Head of caudate nucleus (tissue), 42 donors: ENCODE measurements around the gene UNC80.
A peak's percentile ranks its signal among the peaks of the same experiment; 100 is the strongest.

Source experiments
- DNase-seq, 42 donors: peaks; one replicate each; pipeline versions ENCODE4 v3.0.0 to v3.0.0-alpha.2; 2020 to 2021; ENCODE audit warnings: mixed read lengths in 7 of 42
- intact Hi-C: fragments of 100-400 bp; cut with DNase I; formaldehyde crosslinking; loops from one replicate; pipeline ENCODE4 v1.15.0; 2022

Gene UNC80

DNA sequence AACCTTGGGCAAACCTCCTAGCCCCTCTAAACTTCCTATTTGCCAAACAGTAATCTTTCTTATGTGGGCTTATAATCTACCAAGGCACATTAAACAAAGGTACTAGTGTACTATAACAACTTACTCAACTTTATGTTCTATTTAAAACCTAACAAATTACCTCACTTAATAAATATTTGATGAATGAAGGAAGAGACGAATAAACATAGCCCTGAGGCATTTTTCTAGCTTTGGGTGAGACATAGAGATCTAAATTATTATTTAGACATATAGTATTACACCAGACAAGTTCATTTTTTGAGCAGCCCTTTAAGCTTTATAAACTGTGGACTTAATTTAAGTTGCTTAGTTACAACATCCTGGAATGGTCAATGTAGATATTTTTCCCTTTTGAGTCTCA, 104.6 kb downstream of the UNC80 start:
- intact Hi-C loops = no loop called here
- DNase-seq = no peak

DNA sequence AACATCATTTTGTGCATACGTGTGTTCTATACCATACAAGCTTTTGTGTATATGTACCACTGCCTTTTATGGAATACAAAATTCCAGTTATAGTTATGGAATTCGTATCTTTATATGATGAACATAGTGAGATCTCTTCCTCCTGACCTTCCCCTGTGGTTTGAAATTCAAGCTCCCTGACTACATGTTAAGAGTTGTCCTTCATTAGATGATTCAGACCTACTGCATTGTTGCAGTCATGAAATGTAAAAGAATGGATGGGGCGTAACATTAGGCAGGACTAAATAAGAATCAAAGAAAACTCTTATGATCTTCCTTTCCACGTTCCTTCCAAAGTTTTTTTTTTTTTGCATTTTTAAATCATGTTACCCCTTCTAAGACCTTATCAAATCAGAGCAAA, 107.1 kb downstream of the UNC80 start:
- no peak for DNase-seq
- intact Hi-C loops = no loop called here

DNA sequence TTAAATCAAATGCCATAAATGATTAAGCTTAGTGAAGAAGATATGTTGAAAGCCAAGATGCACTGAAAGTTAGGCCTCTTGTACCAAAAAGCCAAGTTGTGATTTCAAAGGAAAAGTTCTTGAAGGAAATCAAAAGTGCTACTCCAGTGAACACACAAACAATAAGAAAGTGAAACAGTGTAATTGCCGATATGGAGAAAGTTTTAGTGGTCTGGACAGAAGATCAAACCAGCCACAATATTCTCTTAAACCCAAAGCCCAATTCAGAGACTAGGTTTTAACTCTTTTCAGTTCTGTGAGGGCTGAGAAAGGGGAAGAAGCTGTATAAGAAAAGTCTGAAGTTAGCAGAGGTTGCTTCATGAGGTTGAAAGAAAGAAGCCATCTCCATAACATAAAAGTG, 129.0 kb downstream of the UNC80 start:
- intact Hi-C loops = no loop called here

GRCh38 chr2:209901172-209901571, 129.5 kb downstream of the UNC80 start:
- intact Hi-C loops = no loop called here
- no peak for DNase-seq

More for the DNA sequence above, 129.0 kb downstream of the UNC80 start:
- no peak for DNase-seq

- intact Hi-C loops = no loop called here
- DNase-seq = no peak
These were observed 134.1 kb downstream of the UNC80 start for GRCh38 chr2:209905691-209906090.

DNA sequence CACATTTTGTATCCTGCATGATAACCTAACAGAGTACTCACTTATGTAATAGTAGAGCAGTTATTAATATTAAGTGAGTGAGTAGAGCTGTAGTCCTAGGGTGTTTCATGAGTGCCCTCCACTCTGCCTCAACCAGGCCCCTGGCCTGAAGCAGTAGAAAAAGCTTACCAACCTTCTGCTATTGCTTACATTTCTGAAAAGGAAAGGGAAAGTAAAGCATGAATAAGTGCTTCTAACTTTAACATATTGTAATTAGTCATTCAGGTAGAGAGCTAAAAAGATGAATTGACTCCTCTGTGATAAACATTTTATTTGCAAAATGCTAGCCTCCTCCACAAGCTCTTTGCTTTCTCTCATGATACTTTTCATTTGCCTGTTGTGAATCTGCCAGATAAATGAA, 136.1 kb downstream of the UNC80 start:
- intact Hi-C loops = no loop called here
- no peak for DNase-seq

- intact Hi-C loops = no loop called here
- no peak for DNase-seq
These were observed 136.9 kb downstream of the UNC80 start for GRCh38 chr2:209908511-209908910.

DNA sequence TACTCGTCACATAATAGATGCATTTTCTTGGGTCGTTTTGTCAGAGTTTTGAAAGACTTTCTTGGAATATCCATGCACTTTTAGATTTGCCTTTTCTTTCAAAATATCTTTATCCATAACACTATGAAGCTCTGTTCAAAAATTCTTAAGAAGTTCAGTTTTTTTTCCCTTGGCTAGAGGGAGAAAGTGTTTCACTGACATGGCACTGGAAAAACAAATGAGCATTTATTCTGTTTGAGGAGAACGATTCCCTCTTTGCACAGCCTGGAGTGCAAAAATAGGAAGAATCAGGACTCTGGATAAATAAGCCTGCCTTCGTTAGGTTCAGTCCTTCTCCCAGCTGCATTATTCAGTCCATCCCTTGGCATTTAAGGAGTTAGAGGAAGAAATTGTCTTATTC, 139.9 kb downstream of the UNC80 start:
- intact Hi-C loops = no loop called here
- DNase-seq = no peak

DNA sequence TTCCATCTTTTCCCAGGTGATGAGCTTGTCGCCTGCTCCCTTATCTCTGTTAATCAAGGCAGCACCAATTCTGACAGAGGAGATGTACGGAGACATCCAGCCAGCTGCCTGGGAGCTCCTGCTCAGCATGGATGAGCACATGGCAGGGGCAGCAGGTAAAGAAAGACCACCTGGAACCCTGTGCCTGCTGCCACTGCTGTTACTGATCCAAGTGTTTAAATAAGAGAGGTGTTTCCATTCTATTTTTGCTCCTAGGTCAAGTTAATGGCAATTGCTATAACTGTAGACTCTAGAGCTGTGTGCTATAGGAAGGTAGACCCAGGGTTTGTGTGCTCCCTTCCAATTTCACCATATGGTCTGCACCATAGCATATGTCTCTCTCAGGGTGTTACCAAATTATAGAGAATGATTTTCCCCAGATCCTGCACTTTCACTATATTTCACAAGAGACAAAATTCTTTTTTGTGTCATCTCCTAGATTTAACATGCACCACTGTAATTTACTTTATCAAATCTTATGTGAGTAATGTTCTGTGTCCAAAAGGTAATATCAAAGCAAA, 142.2 kb downstream of the UNC80 start:
- intact Hi-C loops = no loop called here

DNA sequence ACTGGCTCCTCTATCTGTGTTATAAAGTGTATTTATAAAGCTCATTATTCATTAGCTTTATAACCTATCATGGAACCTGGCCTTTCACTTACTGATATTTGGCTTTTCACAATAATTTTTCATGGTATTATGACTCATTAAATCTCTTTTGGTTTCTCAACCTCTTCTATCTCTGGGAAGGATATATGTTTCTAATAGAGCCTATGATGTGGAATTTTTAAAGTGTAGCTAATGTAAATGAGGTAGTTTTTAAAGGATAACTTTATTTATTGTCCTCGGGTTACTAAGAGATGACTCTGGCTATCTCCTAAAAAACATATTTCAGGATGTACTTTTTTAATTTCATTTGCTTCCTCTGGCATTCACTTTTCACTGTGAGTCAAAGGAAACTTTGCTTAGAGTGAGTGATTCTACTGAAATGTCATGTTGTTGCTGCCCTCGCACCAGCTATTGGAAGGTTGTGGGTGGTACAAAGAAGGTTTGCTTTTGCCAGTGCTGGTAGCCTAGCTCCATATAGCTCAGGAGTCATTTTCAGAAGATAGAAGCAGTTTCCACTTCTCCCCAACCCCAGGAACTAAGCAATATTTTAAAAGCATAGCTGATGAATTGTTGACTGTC, 145.6 kb downstream of the UNC80 start:
- intact Hi-C loops = no loop called here
- peak in 27 of 42 donors; percentile 10 to 81 (median 39) for DNase-seq

More for the DNA sequence above, 142.2 kb downstream of the UNC80 start:
- no peak for DNase-seq

DNA sequence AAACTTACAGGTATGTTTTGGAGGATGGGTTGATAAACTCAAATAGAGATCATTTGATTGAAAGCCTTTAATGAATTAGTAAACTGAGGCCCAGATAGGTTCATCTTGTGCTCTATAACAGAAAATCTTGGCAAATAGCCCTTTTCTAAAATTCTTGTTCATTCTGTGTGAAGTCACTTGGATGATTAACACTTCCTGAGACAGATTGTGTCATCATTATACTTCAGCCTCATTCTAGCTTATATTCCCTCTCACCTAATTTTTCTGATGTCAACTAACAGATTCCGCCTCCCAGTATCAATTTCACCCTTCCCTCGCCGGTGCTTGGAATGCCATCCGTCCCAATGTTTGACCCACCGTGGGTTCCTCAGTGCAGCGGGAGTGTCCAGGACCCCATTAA, 146.6 kb downstream of the UNC80 start:
- intact Hi-C loops = no loop called here

DNA sequence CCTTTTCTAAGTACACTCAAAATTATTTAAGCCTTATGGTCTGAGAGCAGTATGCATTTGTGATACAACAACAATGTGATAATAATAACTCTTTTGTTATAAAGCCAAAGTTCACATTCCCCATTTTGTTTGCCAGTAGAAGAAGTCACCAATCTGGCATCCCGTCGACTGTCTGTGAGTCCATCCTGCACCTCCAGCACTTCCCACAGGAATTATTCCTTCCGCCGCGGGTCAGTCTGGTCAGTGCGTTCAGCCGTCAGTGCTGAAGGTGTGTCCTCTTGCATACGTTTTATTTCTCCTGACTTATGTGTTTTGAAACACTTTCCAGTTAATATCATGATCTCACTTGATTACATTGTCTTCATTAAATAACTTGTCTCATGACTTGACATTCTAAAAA, 150.5 kb downstream of the UNC80 start:
- DNase-seq = no peak
- intact Hi-C loops = no loop called here

More for the DNA sequence above, 146.6 kb downstream of the UNC80 start:
- no peak for DNase-seq

DNA sequence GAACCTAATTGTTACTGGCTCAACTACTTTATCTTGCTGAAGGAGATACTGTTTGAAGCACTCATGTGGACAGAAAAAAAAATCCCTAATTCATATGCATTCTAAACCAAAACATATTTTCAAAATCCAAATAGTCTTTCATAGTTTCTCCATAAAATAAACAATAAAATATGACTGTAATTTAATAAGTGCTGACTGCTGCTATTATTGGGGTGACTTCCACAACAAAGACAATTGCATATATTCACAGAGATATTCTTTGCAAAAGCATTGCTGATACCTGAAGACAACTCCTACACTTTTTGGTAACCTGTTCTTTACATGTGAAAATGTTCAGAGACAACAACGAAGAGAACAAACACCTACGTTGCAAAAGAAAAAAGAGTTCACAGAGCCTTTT, 157.7 kb downstream of the UNC80 start:
- no peak for DNase-seq
- intact Hi-C loops = no loop called here

DNA sequence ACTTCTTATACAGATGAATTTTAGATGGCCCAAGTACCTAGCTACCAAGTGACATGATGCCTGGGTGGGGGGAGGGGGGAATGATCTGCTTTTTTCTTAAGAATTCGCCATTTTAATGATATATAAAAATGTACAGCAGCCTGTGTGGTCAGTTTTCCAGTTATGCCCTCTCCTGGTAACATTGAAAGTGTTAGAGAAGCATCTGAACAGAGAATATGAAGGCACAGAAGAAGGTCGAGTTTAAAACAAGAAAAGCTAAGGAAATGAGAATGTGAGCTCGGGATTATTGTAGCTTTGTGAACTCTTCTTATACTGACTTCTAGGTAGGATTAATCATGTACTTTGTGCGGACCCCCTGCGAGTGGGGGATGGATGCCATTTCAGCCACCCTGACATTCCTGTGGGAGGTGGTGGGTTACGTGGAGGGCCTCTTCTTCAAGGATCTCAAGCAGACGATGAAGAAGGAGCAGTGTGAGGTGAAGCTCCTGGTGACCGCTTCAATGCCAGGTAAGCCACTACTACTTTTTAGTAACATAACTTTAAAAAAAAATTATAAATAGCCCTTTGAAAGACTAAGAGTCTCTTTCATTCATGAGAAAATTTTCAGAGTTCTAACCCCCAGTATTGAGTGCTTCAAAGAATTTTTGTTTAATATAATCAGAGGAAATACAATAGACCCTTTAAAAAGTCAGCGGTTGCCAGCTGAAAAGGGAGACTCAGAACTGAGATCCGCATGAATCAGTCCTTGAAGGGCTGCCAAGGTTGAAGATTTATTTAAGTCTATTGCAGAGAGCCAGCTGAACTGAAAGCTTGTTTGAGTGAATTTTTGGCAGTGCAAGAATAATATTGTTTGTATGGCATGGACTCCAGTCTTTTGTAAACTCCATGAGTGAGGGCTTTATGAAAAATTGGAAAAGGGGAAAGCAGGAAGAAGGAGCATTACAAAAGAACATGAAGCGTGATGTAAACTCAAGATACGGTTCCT, 162.2 kb downstream of the UNC80 start:
- peak in 31 of 42 donors; percentile 10 to 86 (median 63) for DNase-seq
- intact Hi-C loops = loop anchor here (5.0 kb wide), 1 partner anchor 239 kb away; the partner anchor contains the start of gene KANSL1L

GRCh38 chr2:209936106-209936666, 164.6 kb downstream of the UNC80 start:
- no peak for DNase-seq
- intact Hi-C loops = no loop called here

DNA sequence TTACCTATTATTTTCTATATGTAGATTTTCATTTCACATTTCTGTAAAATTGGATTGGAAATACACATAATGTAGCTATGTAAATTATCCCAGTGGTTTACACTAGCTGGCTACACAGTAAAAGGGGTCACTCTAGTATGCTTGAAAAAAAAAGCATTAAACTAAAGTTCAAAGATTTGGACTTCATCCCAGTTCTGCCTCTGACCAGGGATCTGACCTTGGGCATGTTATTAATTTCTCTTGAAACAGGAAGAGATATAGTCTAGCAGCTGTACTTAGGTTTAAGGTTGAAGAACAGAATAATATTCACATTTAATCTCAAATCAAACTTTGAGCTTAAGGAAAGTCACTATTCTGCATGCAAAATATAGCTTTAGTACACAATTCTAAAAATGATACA, 166.3 kb downstream of the UNC80 start:
- no peak for DNase-seq
- intact Hi-C loops = no loop called here

- DNase-seq = no peak
- intact Hi-C loops = no loop called here
These were observed 167.3 kb downstream of the UNC80 start for GRCh38 chr2:209938906-209939305.

DNA sequence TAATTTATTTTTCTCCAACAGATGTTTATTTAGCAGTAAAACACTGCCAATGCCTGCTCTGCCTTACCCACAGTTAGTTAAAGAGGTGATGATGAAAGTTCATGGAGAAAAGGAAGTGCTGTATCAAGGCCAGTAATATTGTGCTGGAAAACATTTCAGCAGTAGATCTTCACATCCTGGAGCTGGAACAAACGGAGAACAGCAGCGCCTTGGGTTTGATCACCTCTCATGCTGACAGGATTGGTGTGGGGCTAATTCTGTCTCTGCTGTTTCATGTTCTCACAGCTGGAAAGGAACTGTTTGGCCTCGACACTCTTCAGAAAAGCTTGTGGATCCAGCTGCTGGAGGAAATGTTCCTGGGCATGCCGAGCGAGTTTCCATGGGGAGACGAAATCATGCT, 169.3 kb downstream of the UNC80 start:
- no peak for DNase-seq
- intact Hi-C loops = no loop called here

DNA sequence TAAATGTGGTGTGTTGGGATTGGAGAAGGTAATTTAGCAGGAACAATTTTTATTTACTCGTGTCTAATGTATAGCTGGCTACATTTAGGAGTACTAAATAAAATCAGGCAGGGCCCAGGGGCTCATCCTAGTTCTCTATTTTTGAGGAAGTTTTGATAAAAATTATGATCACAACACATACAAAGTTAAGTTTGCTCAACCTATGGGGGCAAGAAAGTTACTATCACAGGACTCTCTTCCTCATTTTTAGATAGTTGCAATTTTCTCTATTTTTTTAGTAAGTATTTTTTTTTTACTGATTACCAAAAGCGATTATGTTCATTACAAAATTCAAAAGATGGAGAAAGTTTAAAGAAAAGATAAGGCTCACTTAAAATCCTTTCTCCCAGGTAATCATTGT, 170.8 kb downstream of the UNC80 start:
- intact Hi-C loops = no loop called here
- no peak for DNase-seq
